Fibroblast of gingiva (primary cell): ENCODE data around the gene CCL4L2.
"Not testable (repeated sequence)": the region's sequence is repeated elsewhere in the genome, so short reads cannot be mapped to it uniquely, and the experiment has no call there.

Experiments used
- DNase-seq: peaks from one replicate; pipeline ENCODE4 v3.0.0-alpha.2; 2011; ENCODE audit warnings: low read depth

The CCL4L2 gene

GRCh38 chr17:36221581-36222100, 10.8 kb downstream of the CCL4L2 start:
- not testable (repeated sequence) for DNase-seq

- not testable (repeated sequence) for DNase-seq
Observed at GRCh38 chr17:36222967-36223366, 12.1 kb downstream of the CCL4L2 start.

GRCh38 chr17:36229644-36230043, 18.8 kb downstream of the CCL4L2 start:
- DNase-seq: not testable (repeated sequence)

- not testable (repeated sequence) for DNase-seq
Observed at GRCh38 chr17:36242046-36242445, 31.2 kb downstream of the CCL4L2 start.
